Panc1 (cell line): ENCODE data around the gene MBOAT7. TPM values are rescaled to one million over a fixed set of nuclear protein-coding genes. Genes with fewer than 3 reads are reported as not detected.

Experiments used
- ATAC-seq: fragments of 200-7000 bp; cut with Tn5 transposase; 2 replicates; pipeline ENCODE4 v1.9.1; 2020; ENCODE audit warnings: mild to moderate bottlenecking, moderate library complexity
- BruUV-seq: library from RNA; stranded (reverse); fragments of 400-500 nt; replicated peaks from 2 replicates; lab custom pipeline; 2021; lab: Mats Ljungman, UMichigan
- CTCF ChIA-PET: fragments of 300-600 bp; sonication (Branson Sonifier 250); formaldehyde crosslinking; loops from one replicate; lab custom pipeline; 2022; ENCODE audit warnings: antibody characterized with exemption; lab: Charles Lee
- POLR2A ChIA-PET: fragments of 300-600 bp; sonication (Branson Sonifier 250); formaldehyde crosslinking; loops from one replicate; lab custom pipeline; 2022; ENCODE audit warnings: antibody characterized with exemption; lab: Charles Lee
- DNase-seq: peaks from one replicate; pipeline ENCODE4 v3.0.0-alpha.2; 2010; ENCODE audit warnings: low read depth, low spot score
- H3K27ac ChIP-seq: 2 replicates; pipeline ENCODE4 v1.5.1; 2011; ENCODE audit warnings: mild to moderate bottlenecking, low read length, inconsistent platforms
- H3K27me3 ChIP-seq: fragments of 200-500 bp; sonication (Bioruptor generic); 2 replicates; pipeline ENCODE4 v1.6.0; 2014; ENCODE audit warnings: low read length, inconsistent platforms; ENCODE audit not compliant: control insufficient read depth, insufficient read depth
- H3K36me3 ChIP-seq: fragments of 200-500 bp; sonication (Bioruptor generic); 2 replicates; pipeline ENCODE4 v1.5.1; 2014; ENCODE audit warnings: inconsistent platforms, mild to moderate bottlenecking, low read length, moderate library complexity; ENCODE audit not compliant: control insufficient read depth, insufficient read depth
- H3K4me1 ChIP-seq: 2 replicates; pipeline ENCODE4 v1.5.1; 2011; ENCODE audit warnings: inconsistent platforms, mild to moderate bottlenecking, low read length, moderate library complexity; ENCODE audit not compliant: control insufficient read depth, insufficient read depth
- H3K4me3 ChIP-seq, 2 experiments: 2 replicates each; pipeline ENCODE4 v1.5.1; 2011 to 2012; ENCODE audit warnings: low read depth in 2 of 2, low read length in 2 of 2, mild to moderate bottlenecking in 2 of 2, inconsistent platforms in 1 of 2, moderate library complexity in 1 of 2
- H3K9me3 ChIP-seq: fragments of 200-500 bp; sonication (Bioruptor generic); 2 replicates; pipeline ENCODE4 v1.5.1; 2014; ENCODE audit warnings: low read depth, mild to moderate bottlenecking, inconsistent platforms, low read length, moderate library complexity; ENCODE audit not compliant: control insufficient read depth, insufficient read depth
- CTCF ChIP-seq: fragments of 450-650 bp; IDR thresholded peaks from 2 replicates; pipeline ENCODE4 v1.5.1; 2017; ENCODE audit warnings: mild to moderate bottlenecking
- POLR2AphosphoS5 ChIP-seq: IDR thresholded peaks from 2 replicates; pipeline ENCODE4 v1.6.1; 2012; ENCODE audit warnings: mild to moderate bottlenecking, low read depth, low read length, moderate library complexity
- REST ChIP-seq, 2 experiments: IDR thresholded peaks; 2 replicates each; pipeline ENCODE4 v1.6.1; 2011 to 2012; ENCODE audit warnings: low read depth in 2 of 2, control low read depth in 1 of 2, low read length in 1 of 2, mild to moderate bottlenecking in 1 of 2, moderate library complexity in 1 of 2; ENCODE audit not compliant: insufficient read depth in 1 of 2
- SIN3A ChIP-seq: IDR thresholded peaks from 2 replicates; pipeline ENCODE4 v1.6.1; 2012; ENCODE audit warnings: low read depth, mild to moderate bottlenecking, low read length, moderate library complexity, borderline replicate concordance; ENCODE audit not compliant: insufficient read depth
- TCF7L2 ChIP-seq: IDR thresholded peaks from 2 replicates; pipeline ENCODE4 v1.6.1; 2011; ENCODE audit warnings: mild to moderate bottlenecking, low read depth, low read length, inconsistent platforms
- in situ Hi-C: cut with HindIII; loops from 2 replicates; pipeline ENCODE4 v1.10.0; 2016; ENCODE audit warnings: low sequenced_read_pairs, low pct_unique_long_range_greater_than_20kb
- intact Hi-C: fragments of 100-400 bp; cut with micrococcal nuclease; formaldehyde crosslinking; loops from one replicate; pipeline ENCODE4 v1.10.0; 2022; ENCODE audit not compliant: unreplicated experiment
- total RNA-seq: library from RNA; stranded (reverse); gene quantifications from one replicate; pipeline ENCODE4 v1.2.1, GENCODE V29; 2021; ENCODE audit not compliant: unreplicated experiment

MBOAT7 gene
- total RNA-seq, 1 experiment from 2014 or later = 264 TPM

- H3K27ac ChIP-seq = no peak overlapping the region
- H3K36me3 ChIP-seq = peaks cover 5% of the 10 kb centered on the region; the same call in 1 of the 2 replicates
- ATAC-seq (no peak), DNase-seq (no peak)
- POLR2A ChIA-PET = interaction anchor here (0.7 kb wide), 1 partner anchor 45 kb away, joined by 4 read pairs; no protein-coding TSS in a partner anchor
- intact Hi-C loops = no loop called here
- no TSS peak for BruUV-seq
- H3K4me3 ChIP-seq = no peak overlapping the region
- no peaks in the 10 kb centered on the region for H3K27me3 ChIP-seq
- CTCF ChIA-PET = no interaction called here
- no peaks in the 10 kb centered on the region for H3K9me3 ChIP-seq
- TF ChIP-seq POLR2AphosphoS5 (no peak), REST (IDR thresholded peaks at IDR 0.05; ENCODE audit: insufficient read depth in 1 of 2, low read depth in 2 of 2, low read length in 1 of 2) (no peak), CTCF (no peak), TCF7L2 (no peak), SIN3A (no peak)
- H3K4me1 ChIP-seq = peaks cover 48% of the 10 kb centered on the region
- in situ Hi-C loops = no loop called here
Observed at GRCh38 chr19:54211235-54211634, 21.9 kb upstream of the MBOAT7 start.

GRCh38 chr19:54209811-54210494 is 20.6 kb upstream of the MBOAT7 start:
- CTCF ChIA-PET = no interaction called here
- intact Hi-C loops (no loop called here), in situ Hi-C loops (no loop called here)
- Histone ChIP-seq H3K36me3 (peaks cover 14% of the 10 kb centered on the region), H3K27me3 (no peaks in the 10 kb centered on the region), H3K4me3 (0 out of 4 replicates have a peak overlapping the region, but pooled peaks of 1 of the 2 experiments have one; percentile 5), H3K4me1 (peaks cover 60% of the 10 kb centered on the region), H3K9me3 (no peaks in the 10 kb centered on the region), H3K27ac (peak overlapping the region; percentile 64)
- DNase-seq (peak; percentile 96), ATAC-seq (peak; percentile 81)
- POLR2A ChIA-PET = interaction anchor here (1.1 kb wide), 1 partner anchor 9 kb away, joined by 3 read pairs; no protein-coding TSS in a partner anchor
- BruUV-seq = no TSS peak
- TF ChIP-seq REST (IDR thresholded peaks at IDR 0.05; ENCODE audit: insufficient read depth in 1 of 2, low read depth in 2 of 2, low read length in 1 of 2) (no peak), POLR2AphosphoS5 (peak; percentile 60), SIN3A (no peak), TCF7L2 (peak; percentile 61), CTCF (no peak)
